Keratinocyte (primary cell): ENCODE results near the gene HPF1. TPM values are rescaled to one million over a fixed set of nuclear protein-coding genes. Genes with fewer than 3 reads are reported as not detected.

ENCODE experiments used
- DNase-seq: peaks from one replicate; pipeline ENCODE4 v3.0.0-alpha.2; 2011; ENCODE audit warnings: low read depth, missing footprints, low spot score
- FAIRE-seq: peaks from 2 replicates; lab custom pipeline; 2011; peaks lifted over from hg19 to GRCh38; lab: Jason Lieb, UNC
- H2AFZ ChIP-seq: 2 replicates; pipeline ENCODE4 v1.6.0; 2012; ENCODE audit warnings: low read length, control low read depth, inconsistent platforms; ENCODE audit not compliant: control insufficient read depth
- H3K27ac ChIP-seq: 2 replicates; pipeline ENCODE4 v1.5.1; 2011; ENCODE audit warnings: low read length; ENCODE audit not compliant: control insufficient read depth, insufficient read depth
- H3K27me3 ChIP-seq: 3 replicates; pipeline ENCODE4 v1.6.0; 2011; ENCODE audit warnings: low read length; ENCODE audit not compliant: control insufficient read depth, insufficient read depth; ENCODE audit errors: extremely low read depth
- H3K36me3 ChIP-seq, 2 experiments: 2 replicates in 1 of 2; 3 replicates in 1 of 2; pipeline ENCODE4 v1.5.1; 2011; ENCODE audit warnings: low read length in 2 of 2, mild to moderate bottlenecking in 1 of 2; ENCODE audit not compliant: control insufficient read depth in 2 of 2, insufficient read depth in 2 of 2; ENCODE audit errors: extremely low read depth in 1 of 2
- H3K4me1 ChIP-seq: 3 replicates; pipeline ENCODE4 v1.5.1; 2011; ENCODE audit warnings: low read length; ENCODE audit not compliant: control insufficient read depth, insufficient read depth; ENCODE audit errors: extremely low read depth
- H3K4me2 ChIP-seq: 3 replicates; pipeline ENCODE4 v1.6.0; 2011; ENCODE audit warnings: low read depth, low read length; ENCODE audit not compliant: control insufficient read depth, insufficient read depth; ENCODE audit errors: extremely low read depth
- H3K4me3 ChIP-seq, 3 experiments: fragments of 200-600 bp in 1 of 3; sonication (generic) in 1 of 3; 2 replicates in 2 of 3; 3 replicates in 1 of 3; pipeline ENCODE4 v1.5.1; 2011 to 2016; ENCODE audit warnings: low read length in 3 of 3, mild to moderate bottlenecking in 3 of 3, control low read depth in 2 of 3, inconsistent platforms in 1 of 3, low read depth in 1 of 3, mixed read lengths in 1 of 3, mixed run types in 1 of 3, moderate library complexity in 1 of 3; ENCODE audit not compliant: control insufficient read depth in 2 of 3, insufficient read depth in 2 of 3; ENCODE audit errors: extremely low read depth in 1 of 3
- H3K79me2 ChIP-seq: 2 replicates; pipeline ENCODE4 v1.6.0; 2012; ENCODE audit warnings: low read length; ENCODE audit not compliant: control insufficient read depth, insufficient read depth
- H3K9ac ChIP-seq: 3 replicates; pipeline ENCODE4 v1.6.0; 2011; ENCODE audit warnings: low read length; ENCODE audit not compliant: control insufficient read depth, insufficient read depth; ENCODE audit errors: extremely low read depth
- H3K9me1 ChIP-seq: 3 replicates; pipeline ENCODE4 v1.6.0; 2011; ENCODE audit warnings: low read length; ENCODE audit not compliant: control insufficient read depth, insufficient read depth; ENCODE audit errors: extremely low read depth
- H3K9me3 ChIP-seq: 2 replicates; pipeline ENCODE4 v1.5.1; 2012; ENCODE audit warnings: low read depth, low read length; ENCODE audit not compliant: control insufficient read depth
- H4K20me1 ChIP-seq: 3 replicates; pipeline ENCODE4 v1.6.0; 2011; ENCODE audit warnings: low read length; ENCODE audit not compliant: control insufficient read depth, insufficient read depth; ENCODE audit errors: extremely low read depth
- EZH2 ChIP-seq: IDR thresholded peaks from one replicate; pipeline ENCODE4 v1.6.1; 2012; ENCODE audit warnings: inconsistent platforms, mild to moderate bottlenecking, low read length, moderate library complexity
- dilution Hi-C: fragments of 300-500 bp; cut with MboI; formaldehyde crosslinking; loops from one replicate; pipeline ENCODE4 v1.7.0; 2020; ENCODE audit warnings: low sequenced_read_pairs; ENCODE audit not compliant: extremely low pct_ligation_motif_present
- polyA plus RNA-seq, 5 experiments: library from polyadenylated mRNA; depleted of rRNA in 3 of 5; stranded (reverse) in 3 of 5; stranded (forward) in 1 of 5; unstranded in 1 of 5; fragments of >200 nt; gene quantifications; 1 replicate in 1 of 5; 2 replicates in 3 of 5; 3 replicates in 1 of 5; pipeline versions ENCODE4 v1.2.1 to v1.2.3, GENCODE V29; 2011 to 2012; ENCODE audit warnings: missing spikeins in 2 of 5, low read depth in 1 of 5, low replicate concordance in 1 of 5
- TF ChIP-seq, protein P1 (sequence below), 3 experiments: IDR thresholded peaks in 1 of 3; conservative IDR thresholded peaks in 1 of 3; optimal IDR thresholded peaks in 1 of 3; 2 replicates in 2 of 3; 3 replicates in 1 of 3; pipeline versions ENCODE3 to v1.5.1; 2011; ENCODE audit warnings: low read length in 3 of 3, mild to moderate bottlenecking in 3 of 3, moderate library complexity in 2 of 3, control low read depth in 1 of 3, inconsistent platforms in 1 of 3; ENCODE audit not compliant: insufficient read depth in 2 of 3; ENCODE audit errors: extremely low read depth in 1 of 3

HPF1 gene
- polyA plus RNA-seq, 1 donor (not counting 4 experiments of a cell fraction or from before 2014, with no cell fraction given) = 19.1 TPM

DNA sequence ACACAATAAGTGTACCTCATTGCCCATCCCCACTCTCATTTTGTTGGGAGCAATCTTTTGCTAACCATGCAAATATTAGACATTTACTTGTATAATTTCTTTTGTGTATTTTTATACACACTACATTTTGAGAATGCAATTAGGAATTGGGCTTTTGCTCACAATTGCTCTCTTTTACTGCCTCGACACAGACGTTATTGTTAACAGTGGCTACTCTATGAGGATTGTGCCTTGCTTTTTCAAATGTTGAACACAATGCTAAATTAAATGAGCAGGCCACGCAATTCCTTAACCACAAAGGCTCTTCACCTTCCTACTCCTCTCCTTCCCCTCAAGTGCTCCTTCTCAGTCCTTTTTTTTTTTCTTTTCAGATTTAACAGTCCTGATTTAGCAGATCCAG lies 42.8 kb upstream of the HPF1 start:
- H3K27ac ChIP-seq = no peak overlapping the region
- no peaks in the 10 kb centered on the region for H3K79me2 ChIP-seq
- FAIRE-seq = no peak
- no peaks in the 10 kb centered on the region for H3K27me3 ChIP-seq
- DNase-seq = no peak
- TF ChIP-seq EZH2 = no peak
- TF ChIP-seq, protein P1, sequence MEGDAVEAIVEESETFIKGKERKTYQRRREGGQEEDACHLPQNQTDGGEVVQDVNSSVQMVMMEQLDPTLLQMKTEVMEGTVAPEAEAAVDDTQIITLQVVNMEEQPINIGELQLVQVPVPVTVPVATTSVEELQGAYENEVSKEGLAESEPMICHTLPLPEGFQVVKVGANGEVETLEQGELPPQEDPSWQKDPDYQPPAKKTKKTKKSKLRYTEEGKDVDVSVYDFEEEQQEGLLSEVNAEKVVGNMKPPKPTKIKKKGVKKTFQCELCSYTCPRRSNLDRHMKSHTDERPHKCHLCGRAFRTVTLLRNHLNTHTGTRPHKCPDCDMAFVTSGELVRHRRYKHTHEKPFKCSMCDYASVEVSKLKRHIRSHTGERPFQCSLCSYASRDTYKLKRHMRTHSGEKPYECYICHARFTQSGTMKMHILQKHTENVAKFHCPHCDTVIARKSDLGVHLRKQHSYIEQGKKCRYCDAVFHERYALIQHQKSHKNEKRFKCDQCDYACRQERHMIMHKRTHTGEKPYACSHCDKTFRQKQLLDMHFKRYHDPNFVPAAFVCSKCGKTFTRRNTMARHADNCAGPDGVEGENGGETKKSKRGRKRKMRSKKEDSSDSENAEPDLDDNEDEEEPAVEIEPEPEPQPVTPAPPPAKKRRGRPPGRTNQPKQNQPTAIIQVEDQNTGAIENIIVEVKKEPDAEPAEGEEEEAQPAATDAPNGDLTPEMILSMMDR (optimal IDR thresholded peaks at IDR 0.05 in 1 of 3, IDR thresholded peaks at IDR 0.05 in 1 of 3, conservative IDR thresholded peaks at IDR 0.05 in 1 of 3; ENCODE audit: extremely low read depth in 1 of 3, insufficient read depth in 2 of 3, low read length in 3 of 3) = no peak
- H4K20me1 ChIP-seq = no peaks in the 10 kb centered on the region
- H3K4me3 ChIP-seq = no peak overlapping the region
- H2AFZ ChIP-seq = no peak overlapping the region
- H3K36me3 ChIP-seq = no peaks in the 10 kb centered on the region
- peaks cover 3% of the 10 kb centered on the region for H3K4me1 ChIP-seq
- dilution Hi-C loops = loop anchor here (25.0 kb wide), 1 partner anchor 237 kb away; the partner anchor contains the start of gene MFAP3L
- no peak overlapping the region for H3K4me2 ChIP-seq
- no peak overlapping the region for H3K9ac ChIP-seq
- no peaks in the 10 kb centered on the region for H3K9me1 ChIP-seq
- no peaks in the 10 kb centered on the region for H3K9me3 ChIP-seq

- no peak overlapping the region for H3K27ac ChIP-seq
- H3K36me3 ChIP-seq = no peaks in the 10 kb centered on the region
- H3K27me3 ChIP-seq = no peaks in the 10 kb centered on the region
- DNase-seq (no peak), FAIRE-seq (no peak)
- no peaks in the 10 kb centered on the region for H3K9me3 ChIP-seq
- H3K9ac ChIP-seq = no peak overlapping the region
- dilution Hi-C loops = no loop called here
- no peak overlapping the region for H3K4me2 ChIP-seq
- H3K4me3 ChIP-seq = no peak overlapping the region
- H4K20me1 ChIP-seq = no peaks in the 10 kb centered on the region
- TF ChIP-seq, protein P1 (optimal IDR thresholded peaks at IDR 0.05 in 1 of 3, IDR thresholded peaks at IDR 0.05 in 1 of 3, conservative IDR thresholded peaks at IDR 0.05 in 1 of 3; ENCODE audit: extremely low read depth in 1 of 3, insufficient read depth in 2 of 3, low read length in 3 of 3) = no peak
- no peak for TF ChIP-seq EZH2
- H3K9me1 ChIP-seq = no peaks in the 10 kb centered on the region
- peaks cover 7% of the 10 kb centered on the region for H3K4me1 ChIP-seq
- no peaks in the 10 kb centered on the region for H3K79me2 ChIP-seq
- no peak overlapping the region for H2AFZ ChIP-seq
These were observed 41.5 kb upstream of the HPF1 start for GRCh38 chr4:169799260-169799659.
